Cardiac fibroblast (primary cell): Measurements from ENCODE around the gene SBDS.

ENCODE experiments used
- DNase-seq, 2 donors: peaks; one replicate each; pipeline versions ENCODE4 v3.0.0 to v3.0.0-alpha.2; 2010; ENCODE audit warnings: low read depth in 2 of 2
- H3K4me3 ChIP-seq, 2 donors: replicated peaks in 1 of 2; 1 replicate in 1 of 2; 2 replicates in 1 of 2; pipeline ENCODE4 v1.5.1; 2011; ENCODE audit warnings: low read depth in 2 of 2, low read length in 2 of 2, mild to moderate bottlenecking in 2 of 2, moderate library complexity in 1 of 2
- TF ChIP-seq, protein P1 (sequence below): IDR thresholded peaks from one replicate; pipeline ENCODE4 v1.5.1; 2011; ENCODE audit warnings: low read depth, mild to moderate bottlenecking, low read length, inconsistent platforms

SBDS gene

DNA sequence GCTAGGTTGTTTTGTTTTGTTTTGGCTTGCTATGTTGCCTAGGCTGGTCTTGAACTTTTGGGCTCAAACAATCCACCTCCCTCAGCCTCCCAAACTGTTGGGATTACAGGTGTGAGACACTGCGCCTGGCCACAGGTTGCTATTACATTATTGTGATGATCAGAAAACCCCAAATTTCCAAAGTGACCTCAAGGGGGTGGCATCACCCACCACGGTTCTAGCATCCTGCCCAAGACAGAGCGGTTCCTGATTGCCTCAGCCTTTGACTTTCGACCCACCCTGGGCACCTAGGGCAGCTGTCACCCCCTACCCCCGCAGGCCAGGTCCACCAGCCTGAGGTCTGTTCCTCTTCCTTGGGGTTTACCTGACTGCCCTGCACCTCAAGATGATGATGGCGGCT is 28.4 kb downstream of the SBDS start:
- no peak overlapping the region for H3K4me3 ChIP-seq
- DNase-seq, result no peak
- TF ChIP-seq, protein P1, sequence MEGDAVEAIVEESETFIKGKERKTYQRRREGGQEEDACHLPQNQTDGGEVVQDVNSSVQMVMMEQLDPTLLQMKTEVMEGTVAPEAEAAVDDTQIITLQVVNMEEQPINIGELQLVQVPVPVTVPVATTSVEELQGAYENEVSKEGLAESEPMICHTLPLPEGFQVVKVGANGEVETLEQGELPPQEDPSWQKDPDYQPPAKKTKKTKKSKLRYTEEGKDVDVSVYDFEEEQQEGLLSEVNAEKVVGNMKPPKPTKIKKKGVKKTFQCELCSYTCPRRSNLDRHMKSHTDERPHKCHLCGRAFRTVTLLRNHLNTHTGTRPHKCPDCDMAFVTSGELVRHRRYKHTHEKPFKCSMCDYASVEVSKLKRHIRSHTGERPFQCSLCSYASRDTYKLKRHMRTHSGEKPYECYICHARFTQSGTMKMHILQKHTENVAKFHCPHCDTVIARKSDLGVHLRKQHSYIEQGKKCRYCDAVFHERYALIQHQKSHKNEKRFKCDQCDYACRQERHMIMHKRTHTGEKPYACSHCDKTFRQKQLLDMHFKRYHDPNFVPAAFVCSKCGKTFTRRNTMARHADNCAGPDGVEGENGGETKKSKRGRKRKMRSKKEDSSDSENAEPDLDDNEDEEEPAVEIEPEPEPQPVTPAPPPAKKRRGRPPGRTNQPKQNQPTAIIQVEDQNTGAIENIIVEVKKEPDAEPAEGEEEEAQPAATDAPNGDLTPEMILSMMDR, result no peak

DNA sequence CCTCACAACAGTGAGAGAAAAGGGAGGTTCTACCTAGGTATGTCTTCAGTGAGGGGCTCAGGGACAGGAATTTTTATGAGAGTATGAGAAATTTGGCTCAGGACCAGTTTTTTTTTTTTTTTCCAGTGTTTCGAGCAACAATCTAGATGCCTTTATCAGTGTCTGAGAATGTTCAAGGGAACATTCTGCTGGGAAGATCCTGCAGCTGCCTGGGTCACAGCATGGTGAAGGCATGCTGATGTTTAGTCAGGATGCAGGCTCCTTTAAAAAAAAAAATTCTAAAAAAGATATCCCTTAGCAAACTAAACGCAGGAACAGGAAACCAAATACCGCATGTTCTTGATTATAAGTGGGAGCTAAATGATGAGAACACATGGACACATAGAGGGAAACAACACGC is 31.0 kb downstream of the SBDS start:
- TF ChIP-seq, protein P1, result no peak
- no peak overlapping the region for H3K4me3 ChIP-seq
- peak; percentile 55 to 80 for DNase-seq

DNA sequence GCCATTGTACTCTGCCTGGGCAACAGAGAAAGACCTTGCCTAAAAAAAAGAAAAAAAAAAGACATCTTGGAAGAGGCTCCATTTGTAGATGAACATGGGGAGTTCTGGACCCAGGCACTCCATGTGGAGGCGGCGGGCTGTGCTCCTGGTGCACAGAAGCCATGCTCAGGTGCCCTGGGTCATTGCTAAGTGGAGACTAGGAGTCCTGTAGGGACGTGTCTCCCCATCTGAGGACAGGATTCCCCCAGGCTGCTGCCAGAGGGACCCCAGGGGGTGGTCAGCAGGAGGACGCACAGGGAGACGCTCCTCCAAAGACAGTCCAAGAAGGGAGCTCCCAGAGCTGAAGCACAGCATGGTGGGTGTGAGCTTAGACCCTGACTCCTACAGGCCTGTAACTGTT is 34.3 kb downstream of the SBDS start:
- TF ChIP-seq, protein P1, result no peak
- no peak for DNase-seq
- no peak overlapping the region for H3K4me3 ChIP-seq

- no peak for DNase-seq
- no peak overlapping the region for H3K4me3 ChIP-seq
- TF ChIP-seq, protein P1, result no peak
Measured at GRCh38 chr7:66960192-66960591, 35.2 kb downstream of the SBDS start.

DNA sequence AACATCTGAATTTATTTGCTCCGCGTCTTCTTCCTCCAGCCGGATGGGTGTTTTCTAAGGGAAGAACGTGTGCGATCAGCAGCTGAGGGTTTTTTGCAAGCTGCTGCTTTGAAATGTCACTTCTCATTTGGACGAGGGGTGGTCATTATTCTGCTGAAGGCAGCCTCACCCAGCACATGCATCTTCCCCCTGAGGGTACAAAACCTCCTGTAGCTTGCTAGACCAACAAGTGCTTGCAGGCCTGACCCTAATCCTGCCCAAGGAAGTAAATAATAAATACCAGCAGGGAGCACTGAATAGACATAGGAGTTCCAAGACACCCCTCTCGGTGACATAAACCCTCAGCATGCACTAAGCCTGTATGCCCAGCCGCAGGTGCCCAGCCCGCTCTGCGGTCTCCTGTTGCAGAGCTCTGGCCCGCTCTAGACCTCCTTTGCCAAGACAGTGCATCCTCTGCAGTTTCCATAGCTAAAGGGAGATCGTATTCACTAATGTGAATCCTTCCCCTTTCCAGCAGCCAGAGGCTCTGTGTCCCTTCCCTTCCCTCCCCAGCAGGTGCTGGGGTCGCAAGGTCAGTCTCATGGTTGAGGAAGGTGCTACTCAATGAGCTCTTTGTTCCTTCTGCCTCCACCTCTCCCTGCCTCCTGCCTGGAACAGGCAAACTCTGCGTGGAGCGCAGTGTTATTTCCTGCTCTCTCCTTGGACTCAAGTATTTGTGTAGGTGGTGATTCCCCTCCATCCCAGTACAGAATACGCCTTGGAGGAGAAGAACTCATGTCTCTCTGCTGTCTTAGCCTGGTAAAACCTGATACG is 36.6 kb downstream of the SBDS start:
- DNase-seq, result no peak
- TF ChIP-seq, protein P1, result no peak
- H3K4me3 ChIP-seq, result no peak overlapping the region

DNA sequence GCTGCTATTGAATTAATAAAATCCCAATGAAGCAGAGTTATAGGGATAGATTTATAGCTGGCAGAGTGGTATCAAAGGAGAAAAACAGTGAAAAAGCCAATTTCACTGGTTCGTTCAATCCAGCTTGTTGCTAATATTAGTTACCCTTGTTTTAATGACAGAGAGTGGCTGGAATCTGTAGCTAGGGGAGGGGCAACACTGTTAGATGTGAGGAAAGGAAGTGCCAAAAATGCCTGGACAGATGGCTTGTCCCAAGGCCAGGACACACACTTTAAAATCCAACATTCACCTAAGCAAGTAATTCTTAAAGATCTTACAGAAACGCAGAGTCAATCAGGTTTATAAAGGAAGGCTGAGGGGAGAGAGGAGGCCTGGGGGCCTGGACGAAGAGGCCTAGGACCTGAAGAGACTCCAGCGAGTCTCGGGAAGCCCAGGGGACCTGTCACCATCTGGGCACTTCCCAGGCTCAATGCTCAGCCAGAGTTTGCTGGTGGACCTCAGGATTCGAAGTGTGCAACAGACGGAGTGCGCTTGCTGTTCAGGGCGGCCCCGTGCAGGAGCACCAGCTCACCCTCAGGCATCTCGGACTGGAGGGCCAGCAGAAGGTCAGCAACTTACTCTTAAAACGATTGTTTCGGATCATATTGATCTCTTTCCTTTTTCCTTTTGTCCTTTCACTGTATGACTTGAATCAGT is 37.6 kb downstream of the SBDS start:
- no peak overlapping the region for H3K4me3 ChIP-seq
- TF ChIP-seq, protein P1, result no peak
- no peak for DNase-seq
